ENCODE results near the gene ISCA1.

The ISCA1 gene

GRCh38 chr9:86217076-86217755 lies 65.1 kb downstream of the ISCA1 start:
- no peak for DNase-seq
